CD4-positive, alpha-beta T cell (primary cell): ENCODE data around the gene MALAT1. TPM values are rescaled to one million over a fixed set of nuclear protein-coding genes. Genes with fewer than 3 reads are reported as not detected.

Experiments used
- ATAC-seq: fragments of 200-7000 bp; cut with Tn5 transposase; one replicate; pipeline ENCODE4 v1.10.0; 2022; ENCODE audit warnings: mild to moderate bottlenecking; ENCODE audit not compliant: poor library complexity
- CTCF ChIA-PET: fragments of 350-600 bp; sonication (Branson Sonifier 250); formaldehyde crosslinking; loops from one replicate; lab custom pipeline; 2021; ENCODE audit warnings: antibody characterized with exemption, inconsistent platforms; lab: Charles Lee
- POLR2A ChIA-PET: fragments of 350-600 bp; sonication (Branson Sonifier 250); formaldehyde crosslinking; loops from one replicate; lab custom pipeline; 2021; ENCODE audit warnings: antibody characterized with exemption, inconsistent platforms; lab: Charles Lee
- DNase-seq, 14 experiments: peaks; one replicate each; pipeline ENCODE4 v3.0.0-alpha.2; 2013 to 2020; ENCODE audit warnings: mixed read lengths in 2 of 14
- H3K27ac ChIP-seq, 2 donors: one replicate each; pipeline versions ENCODE4 v1.5.1 to v1.7.0; 2013; ENCODE audit warnings: low read length in 2 of 2, low read depth in 1 of 2, mild to moderate bottlenecking in 1 of 2
- H3K27me3 ChIP-seq, 2 experiments: 1 replicate in 1 of 2; 2 replicates in 1 of 2; pipeline versions ENCODE4 v1.6.1 to v1.7.0; 2013; ENCODE audit warnings: low read length in 2 of 2, control low read depth in 1 of 2, mild to moderate bottlenecking in 1 of 2, moderate library complexity in 1 of 2; ENCODE audit not compliant: insufficient read depth in 2 of 2, control insufficient read depth in 1 of 2
- H3K36me3 ChIP-seq: one replicate; pipeline ENCODE4 v1.6.1; 2013; ENCODE audit warnings: low read length, control low read depth; ENCODE audit not compliant: insufficient read depth
- H3K4me1 ChIP-seq: one replicate; pipeline ENCODE4 v1.6.1; 2013; ENCODE audit warnings: low read length, control low read depth; ENCODE audit not compliant: insufficient read depth
- H3K4me3 ChIP-seq: one replicate; pipeline ENCODE4 v1.5.1; 2013; ENCODE audit warnings: mild to moderate bottlenecking, low read length, moderate library complexity
- H3K9me3 ChIP-seq, 2 experiments: 1 replicate in 1 of 2; 2 replicates in 1 of 2; pipeline versions ENCODE4 v1.6.1 to v1.7.0; 2013; ENCODE audit warnings: low read length in 2 of 2, mild to moderate bottlenecking in 2 of 2, control low read depth in 1 of 2, moderate library complexity in 1 of 2; ENCODE audit not compliant: control insufficient read depth in 1 of 2, insufficient read depth in 1 of 2
- H3K27ac Mint-ChIP-seq: one replicate; pipeline ENCODE4 v1.8.0; 2020; ENCODE audit warnings: mixed read lengths
- H3K27me3 Mint-ChIP-seq: one replicate; pipeline ENCODE4 v1.8.0; 2021; ENCODE audit warnings: mixed read lengths
- H3K36me3 Mint-ChIP-seq: one replicate; pipeline ENCODE4 v1.8.0; 2021; ENCODE audit warnings: low read depth, mixed read lengths
- H3K4me1 Mint-ChIP-seq: one replicate; pipeline ENCODE4 v1.8.0; 2021; ENCODE audit warnings: low read depth, mixed read lengths
- H3K4me3 Mint-ChIP-seq: one replicate; pipeline ENCODE4 v1.8.0; 2020; ENCODE audit warnings: mild to moderate bottlenecking, mixed read lengths
- H3K9me3 Mint-ChIP-seq: one replicate; pipeline ENCODE4 v1.8.0; 2020; ENCODE audit warnings: mixed read lengths
- CTCF ChIP-seq: fragments of 200-600 bp; IDR thresholded peaks from one replicate; pipeline ENCODE4 v1.8.0; 2022; ENCODE audit warnings: antibody characterized with exemption, mild to moderate bottlenecking
- intact Hi-C, 2 experiments: fragments of 100-400 bp; cut with DNase I in 1 of 2; cut with micrococcal nuclease in 1 of 2; formaldehyde crosslinking; loops; one replicate each; pipeline versions ENCODE4 v1.15.1 to v1.9.0; 2023 to 2025; cut with DNase I, micrococcal nuclease
- total RNA-seq, 174 experiments: library from RNA in 2 of 174; stranded (reverse) in 2 of 174; gene quantifications; one replicate each; pipeline ENCODE4 v1.2.3 and lab custom pipeline; 2021 to 2026

MALAT1 gene
- total RNA-seq, 2 experiments from 2014 or later: 31,509 to 32,316 TPM

- DNase-seq: peak in 1 of 14 experiments; percentile 32
- intact Hi-C loops: no loop called here
Measured at GRCh38 chr11:65499713-65500386, 1.0 kb downstream of the MALAT1 start.

GRCh38 chr11:65500387-65501185 lies 1.7 kb downstream of the MALAT1 start:
- Mint-ChIP-seq H3K36me3 (no peaks in the 10 kb centered on the region), H3K9me3 (no peaks in the 10 kb centered on the region), H3K4me3 (no peak overlapping the region), H3K27ac (no peak overlapping the region), H3K27me3 (no peaks in the 10 kb centered on the region), H3K4me1 (peaks cover 43% of the 10 kb centered on the region)
- Histone ChIP-seq H3K4me3 (peak overlapping the region; percentile 73), H3K36me3 (peaks cover 58% of the 10 kb centered on the region), H3K9me3 (peaks cover 0 to 17% of the 10 kb centered on the region in 2 experiments), H3K27me3 (no peaks in the 10 kb centered on the region), H3K27ac (peak overlapping the region; percentile 96 to 99), H3K4me1 (peaks cover 38% of the 10 kb centered on the region)
- ChIA-PET POLR2A (interaction anchor here (0.7 to 15.9 kb wide), 35 partner anchors 7 to 1777 kb away, joined by 3 to 3042 read pairs (median 18); partner anchors contain the start of genes DPF2, EHBP1L1, FAM89B and FAU), CTCF (interaction anchor here (1.1 to 5.1 kb wide), 8 partner anchors 9 to 118 kb away, joined by 3 to 40 read pairs (median 11); partner anchors contain the start of gene SLC25A45)
- DNase-seq (peak in 5 of 14 experiments; percentile 51 to 63 (median 59)), ATAC-seq (no peak)
- no peak for TF ChIP-seq CTCF
- intact Hi-C loops: no loop called here

More at GRCh38 chr11:65499713-65500386, 1.0 kb downstream of the MALAT1 start:
- Histone ChIP-seq H3K27me3 (no peaks in the 10 kb centered on the region), H3K4me3 (peak overlapping the region; percentile 73), H3K36me3 (peaks cover 51% of the 10 kb centered on the region), H3K4me1 (peaks cover 34% of the 10 kb centered on the region), H3K27ac (peak overlapping the region; percentile 96 to 99), H3K9me3 (peaks cover 0 to 9% of the 10 kb centered on the region in 2 experiments)
- H3K9me3 Mint-ChIP-seq: no peaks in the 10 kb centered on the region
- ChIA-PET POLR2A (interaction anchor here (0.7 to 15.9 kb wide), 58 partner anchors 8 to 1936 kb away, joined by 3 to 3042 read pairs (median 7); partner anchors contain the start of genes CCDC85B, CDC42EP2, CFL1 and DPF2), CTCF (interaction anchor here (1.1 to 5.1 kb wide), 7 partner anchors 9 to 118 kb away, joined by 3 to 40 read pairs (median 14); partner anchors contain the start of gene SLC25A45)
- TF ChIP-seq CTCF: no peak
- H3K4me3 Mint-ChIP-seq: no peak overlapping the region
- no peaks in the 10 kb centered on the region for H3K27me3 Mint-ChIP-seq
- ATAC-seq: no peak
- H3K27ac Mint-ChIP-seq: no peak overlapping the region
- H3K4me1 Mint-ChIP-seq: peaks cover 35% of the 10 kb centered on the region
- no peaks in the 10 kb centered on the region for H3K36me3 Mint-ChIP-seq

DNA sequence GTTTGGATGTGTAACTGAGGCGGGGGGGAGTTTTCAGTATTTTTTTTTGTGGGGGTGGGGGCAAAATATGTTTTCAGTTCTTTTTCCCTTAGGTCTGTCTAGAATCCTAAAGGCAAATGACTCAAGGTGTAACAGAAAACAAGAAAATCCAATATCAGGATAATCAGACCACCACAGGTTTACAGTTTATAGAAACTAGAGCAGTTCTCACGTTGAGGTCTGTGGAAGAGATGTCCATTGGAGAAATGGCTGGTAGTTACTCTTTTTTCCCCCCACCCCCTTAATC lies 2.3 kb downstream of the MALAT1 start:
- no peak overlapping the region for H3K4me3 Mint-ChIP-seq
- TF ChIP-seq CTCF: no peak
- CTCF ChIA-PET: interaction anchor here (1.5 to 2.9 kb wide), 5 partner anchors 10 to 119 kb away, joined by 4 to 14 read pairs (median 8); partner anchors contain the start of gene SLC25A45
- peak overlapping the region; percentile 96 to 99 for H3K27ac ChIP-seq
- no peaks in the 10 kb centered on the region for H3K27me3 ChIP-seq
- peak overlapping the region; percentile 73 for H3K4me3 ChIP-seq
- no peak overlapping the region for H3K27ac Mint-ChIP-seq
- no peaks in the 10 kb centered on the region for H3K9me3 Mint-ChIP-seq
- H3K36me3 Mint-ChIP-seq: no peaks in the 10 kb centered on the region
- H3K9me3 ChIP-seq: peaks cover 0 to 19% of the 10 kb centered on the region in 2 experiments
- intact Hi-C loops: no loop called here
- ATAC-seq (no peak), DNase-seq (peak in 1 of 14 experiments; percentile 37)
- peaks cover 46% of the 10 kb centered on the region for H3K4me1 Mint-ChIP-seq
- peaks cover 38% of the 10 kb centered on the region for H3K4me1 ChIP-seq
- POLR2A ChIA-PET: interaction anchor here (4.8 to 15.9 kb wide), 8 partner anchors 7 to 116 kb away, joined by 39 to 3042 read pairs (median 256); partner anchors contain the start of genes EHBP1L1, FRMD8, NEAT1 and SCYL1
- H3K36me3 ChIP-seq: peaks cover 63% of the 10 kb centered on the region
- H3K27me3 Mint-ChIP-seq: no peaks in the 10 kb centered on the region
